Esophagus squamous epithelium (tissue), 5 donors: ENCODE measurements around the gene CFAP97. TPM values are rescaled to one million over a fixed set of nuclear protein-coding genes. Genes with fewer than 3 reads are reported as not detected.

Experiments
- DNase-seq: peaks from one replicate; lab custom pipeline; 2025; lab: John Stamatoyannopoulos, UW
- H3K27ac ChIP-seq, 4 donors: fragments of 200-600 bp; sonication (generic); one replicate each; pipeline ENCODE4 v1.5.1; 2016 to 2019; ENCODE audit warnings: mild to moderate bottlenecking in 1 of 4
- H3K27me3 ChIP-seq, 4 donors: fragments of 200-600 bp; sonication (generic); 1 replicate in 3 of 4; 2 replicates in 1 of 4; pipeline versions ENCODE4 v1.5.1 to v1.6.0; 2017 to 2021; ENCODE audit warnings: antibody characterized with exemption in 1 of 4
- H3K36me3 ChIP-seq, 3 donors: fragments of 200-600 bp; sonication (generic); one replicate each; pipeline ENCODE4 v1.5.1; 2016 to 2019
- H3K4me1 ChIP-seq, 3 donors: fragments of 200-600 bp; sonication (generic); one replicate each; pipeline ENCODE4 v1.5.1; 2017 to 2019
- H3K4me3 ChIP-seq, 4 donors: fragments of 200-600 bp; sonication (generic); 1 replicate in 3 of 4; 2 replicates in 1 of 4; pipeline ENCODE4 v1.5.1; 2016 to 2019; ENCODE audit warnings: mild to moderate bottlenecking in 2 of 4, moderate library complexity in 1 of 4
- H3K9me3 ChIP-seq, 3 donors: fragments of 200-600 bp; sonication (generic); one replicate each; pipeline ENCODE4 v1.5.1; 2016 to 2019
- CTCF ChIP-seq, 6 experiments: fragments of 450-650 bp in 4 of 6; fragments of 200-600 bp in 2 of 6; sonication (generic) in 2 of 6; IDR thresholded peaks; one replicate each; pipeline ENCODE4 v1.5.1; 2016 to 2019; ENCODE audit warnings: antibody characterized with exemption in 6 of 6, mild to moderate bottlenecking in 4 of 6, moderate library complexity in 4 of 6
- POLR2A ChIP-seq, 4 donors: fragments of 450-650 bp; IDR thresholded peaks; one replicate each; pipeline ENCODE4 v1.6.1; 2017; ENCODE audit warnings: antibody characterized with exemption in 4 of 4, mild to moderate bottlenecking in 4 of 4, moderate library complexity in 3 of 4
- WGBS, 2 donors: methylation state at CpG; one replicate each; pipeline ENCODE4 v1.1.5; 2018; 5-methylcytosine and 5-hydroxymethylcytosine counted together
- intact Hi-C: fragments of 100-400 bp; cut with DNase I; formaldehyde crosslinking; loops from one replicate; pipeline ENCODE4 v1.15.0; 2022
- total RNA-seq, 4 donors: library from RNA; depleted of rRNA; stranded (reverse); fragments of >200 nt; gene quantifications; one replicate each; pipeline ENCODE4 v1.1.0, GENCODE V29; 2016
- donor health status: DM: yes; HTN: yes; CAD: no.

The CFAP97 gene
- total RNA-seq, 4 donors from 2014 or later, result 14.6 to 34.0 (median 20.0) TPM

GRCh38 chr4:185190306-185190856, 13.4 kb downstream of the CFAP97 start:
- H3K9me3 ChIP-seq, result no peaks in the 10 kb centered on the region
- peaks cover 0 to 13% (median 0%) of the 10 kb centered on the region in 3 donors for H3K4me1 ChIP-seq
- H3K27me3 ChIP-seq, result no peaks in the 10 kb centered on the region
- H3K36me3 ChIP-seq, result peaks cover 0 to 48% (median 0%) of the 10 kb centered on the region in 3 donors
- intact Hi-C loops, result no loop called here
- DNase-seq, result no peak
- no peak overlapping the region for H3K27ac ChIP-seq
- WGBS, 2 donors, result 80 to 92% methylated on average over 6 of the region's 6 CpGs
- H3K4me3 ChIP-seq, result no peak overlapping the region
- TF ChIP-seq CTCF (IDR thresholded peaks at IDR 0.05) (no peak), POLR2A (IDR thresholded peaks at IDR 0.05) (no peak)

- Histone ChIP-seq H3K27ac (no peak overlapping the region), H3K4me3 (no peak overlapping the region), H3K36me3 (peaks cover 0 to 42% (median 0%) of the 10 kb centered on the region in 3 donors), H3K9me3 (no peaks in the 10 kb centered on the region), H3K4me1 (peaks cover 0 to 7% (median 0%) of the 10 kb centered on the region in 3 donors), H3K27me3 (no peaks in the 10 kb centered on the region)
- TF ChIP-seq CTCF (IDR thresholded peaks at IDR 0.05) (no peak), POLR2A (IDR thresholded peaks at IDR 0.05) (no peak)
- intact Hi-C loops, result no loop called here
- no peak for DNase-seq
- 63 to 76% methylated on average over 4 of the region's 4 CpGs for WGBS, 2 donors
These were observed 14.0 kb downstream of the CFAP97 start for GRCh38 chr4:185189606-185190305.

- H3K36me3 ChIP-seq, result peaks cover 0 to 37% (median 0%) of the 10 kb centered on the region in 3 donors
- H3K27ac ChIP-seq, result no peak overlapping the region
- 46 to 68% methylated on average over 3 of the region's 3 CpGs for WGBS, 2 donors
- H3K9me3 ChIP-seq, result no peaks in the 10 kb centered on the region
- intact Hi-C loops, result no loop called here
- no peak for TF ChIP-seq POLR2A (IDR thresholded peaks at IDR 0.05)
- TF ChIP-seq CTCF (IDR thresholded peaks at IDR 0.05), result no peak
- peaks cover 0 to 12% (median 0%) of the 10 kb centered on the region in 3 donors for H3K4me1 ChIP-seq
- no peaks in the 10 kb centered on the region for H3K27me3 ChIP-seq
- H3K4me3 ChIP-seq, result no peak overlapping the region
- no peak for DNase-seq
These were observed 17.0 kb downstream of the CFAP97 start for GRCh38 chr4:185186769-185187168.

GRCh38 chr4:185183622-185184281, 20.0 kb downstream of the CFAP97 start:
- WGBS, 2 donors, result 35 to 39% methylated on average over 6 of the region's 6 CpGs
- Histone ChIP-seq H3K4me1 (peaks cover 0 to 12% (median 2%) of the 10 kb centered on the region in 3 donors), H3K9me3 (no peaks in the 10 kb centered on the region), H3K27ac (no peak overlapping the region), H3K27me3 (no peaks in the 10 kb centered on the region), H3K36me3 (peaks cover 0 to 16% (median 0%) of the 10 kb centered on the region in 3 donors), H3K4me3 (no peak overlapping the region)
- intact Hi-C loops, result no loop called here
- TF ChIP-seq POLR2A (IDR thresholded peaks at IDR 0.05) (no peak), CTCF (IDR thresholded peaks at IDR 0.05) (peak; percentile 55 to 86 (median 76))
- peak; percentile 11 for DNase-seq

GRCh38 chr4:185182239-185182638, 21.6 kb downstream of the CFAP97 start:
- DNase-seq, result no peak
- no peak for TF ChIP-seq POLR2A (IDR thresholded peaks at IDR 0.05)
- no peak for TF ChIP-seq CTCF (IDR thresholded peaks at IDR 0.05)
- Histone ChIP-seq H3K9me3 (no peaks in the 10 kb centered on the region), H3K27ac (no peak overlapping the region), H3K36me3 (peaks cover 0 to under 1% (median 0%) of the 10 kb centered on the region in 3 donors), H3K27me3 (no peaks in the 10 kb centered on the region), H3K4me3 (no peak overlapping the region), H3K4me1 (peaks cover 0 to 8% (median 2%) of the 10 kb centered on the region in 3 donors)
- intact Hi-C loops, result no loop called here
- WGBS, 2 donors, result 86 to 91% methylated on average over 2 of the region's 2 CpGs
